Measurements from ENCODE around the gene TRAPPC3. TPM values are rescaled to one million over a fixed set of nuclear protein-coding genes. Genes with fewer than 3 reads are reported as not detected.

The TRAPPC3 gene
- total RNA-seq = 66.5 and 102 TPM in 2 replicates

GRCh38 chr1:36149237-36149972, at the start of gene TRAPPC3:
TSS of gene TRAPPC3 (minus strand) at chr1:36149486. CDS start at chr1:36149378, 108 bp downstream.

GRCh38 chr1:36155408-36156328, 6.4 kb upstream of the TRAPPC3 start, which contains the start of gene MAP7D1:
TSS of gene MAP7D1 (plus strand) at chr1:36156160. CDS start at chr1:36156418, 258 bp downstream.

GRCh38 chr1:36125129-36125991, 23.9 kb downstream of the TRAPPC3 start, which contains the start of gene COL8A2:
TSS of gene COL8A2 (minus strand) at chr1:36125222. CDS start at chr1:36100242, 24,980 bp downstream.

GRCh38 chr1:36088577-36089392, 60.5 kb downstream of the TRAPPC3 start, which contains the start of gene ADPRS:
TSS of gene ADPRS (plus strand) at chr1:36088892. CDS start at chr1:36088905, 13 bp downstream.

Other genes with a start within 250 kb of the TRAPPC3 start
- 4.5 and 8.7 TPM in 2 replicates for gene AGO3, start 218.4 kb downstream of the TRAPPC3 start, total RNA-seq
- 0.24 TPM in 1 of 2 replicates, not detected in the other for gene TEKT2, start 65.4 kb downstream of the TRAPPC3 start, total RNA-seq
- 31.2 and 57.4 TPM in 2 replicates for gene ADPRS, start 60.6 kb downstream of the TRAPPC3 start, total RNA-seq
- gene COL8A2, start 24.3 kb downstream of the TRAPPC3 start, total RNA-seq = 0.24 and 1.8 TPM in 2 replicates
- gene MAP7D1, start 6.7 kb upstream of the TRAPPC3 start, total RNA-seq = 148 and 160 TPM in 2 replicates
- gene THRAP3, start 75.0 kb upstream of the TRAPPC3 start, total RNA-seq = 80.8 and 120 TPM in 2 replicates
- gene SH3D21, start 156.9 kb upstream of the TRAPPC3 start, total RNA-seq = 1.3 and 4.9 TPM in 2 replicates
- 239 and 247 TPM in 2 replicates for gene EVA1B, start 174.2 kb upstream of the TRAPPC3 start, total RNA-seq
- 10.7 and 14.4 TPM in 2 replicates for gene STK40, start 236.4 kb upstream of the TRAPPC3 start, total RNA-seq
- 28.8 and 36.8 TPM in 2 replicates for gene LSM10, start 248.4 kb upstream of the TRAPPC3 start, total RNA-seq